IMR-90 (cell line): ENCODE results near the gene SMAD7. TPM values are rescaled to one million over a fixed set of nuclear protein-coding genes. Genes with fewer than 3 reads are reported as not detected.
A peak's percentile ranks its signal among the peaks of the same experiment; 100 is the strongest.

Experiments used
- ATAC-seq: fragments of 200-7000 bp; cut with Tn5 transposase; 2 replicates; pipeline ENCODE4 v1.9.1; 2020; ENCODE audit warnings: low read depth, mild to moderate bottlenecking, moderate library complexity
- BruUV-seq: library from RNA; stranded (reverse); fragments of 400-500 nt; replicated peaks from 2 replicates; lab custom pipeline; 2021; lab: Mats Ljungman, UMichigan
- CTCF ChIA-PET: fragments of 300-600 bp; formaldehyde crosslinking; extraction: SDS; loops from one replicate; lab custom pipeline; 2021; ENCODE audit warnings: antibody characterized with exemption; lab: Yijun Ruan, JAX
- POLR2A ChIA-PET: fragments of 300-600 bp; sonication (Branson Sonifier 250); formaldehyde crosslinking; loops from one replicate; lab custom pipeline; 2022; ENCODE audit warnings: antibody characterized with exemption; ENCODE audit not compliant: unreplicated experiment; lab: Charles Lee
- DNase-seq: peaks from one replicate; pipeline ENCODE4 v3.0.0; 2013
- H2AFZ ChIP-seq: replicated peaks from 2 replicates; pipeline ENCODE3; 2013; ENCODE audit warnings: low read length, mild to moderate bottlenecking; ENCODE audit not compliant: poor library complexity
- H2AK5ac ChIP-seq: 2 replicates; pipeline ENCODE4 v1.6.1; 2013; ENCODE audit warnings: low read depth, low read length, inconsistent platforms
- H2AK9ac ChIP-seq: replicated peaks from 2 replicates; pipeline ENCODE3; 2013; ENCODE audit warnings: mild to moderate bottlenecking, low read depth, low read length, moderate library complexity; ENCODE audit not compliant: poor library complexity
- H2BK120ac ChIP-seq: 2 replicates; pipeline ENCODE4 v1.6.1; 2013; ENCODE audit warnings: low read depth, low read length, inconsistent platforms
- H2BK15ac ChIP-seq: 3 replicates; pipeline ENCODE4 v1.6.1; 2013; ENCODE audit warnings: low read depth, low read length, inconsistent platforms
- H2BK20ac ChIP-seq: 2 replicates; pipeline ENCODE4 v1.6.1; 2013; ENCODE audit warnings: low read depth, mild to moderate bottlenecking, inconsistent platforms, low read length, moderate library complexity
- H2BK5ac ChIP-seq: 2 replicates; pipeline ENCODE4 v1.6.1; 2013; ENCODE audit warnings: mild to moderate bottlenecking, low read depth, low read length, inconsistent platforms; ENCODE audit not compliant: poor library complexity, severe bottlenecking
- H3K14ac ChIP-seq: replicated peaks from 2 replicates; pipeline ENCODE4 v1.6.1; 2013; ENCODE audit warnings: low read depth, low read length, inconsistent platforms
- H3K18ac ChIP-seq: 2 replicates; pipeline ENCODE4 v1.6.1; 2013; ENCODE audit warnings: low read depth, low read length, control low read depth
- H3K23ac ChIP-seq: 2 replicates; pipeline ENCODE4 v1.6.1; 2013; ENCODE audit warnings: low read depth, low read length, inconsistent platforms
- H3K27ac ChIP-seq: 2 replicates; pipeline ENCODE4 v1.5.1; 2013; ENCODE audit warnings: mild to moderate bottlenecking, control low read depth, low read length; ENCODE audit not compliant: insufficient read depth
- H3K27me3 ChIP-seq: 2 replicates; pipeline ENCODE4 v1.6.1; 2013; ENCODE audit warnings: low read length; ENCODE audit not compliant: control insufficient read depth, insufficient read depth
- H3K36me3 ChIP-seq: 2 replicates; pipeline ENCODE4 v1.6.1; 2013; ENCODE audit warnings: low read length, mixed read lengths; ENCODE audit not compliant: control insufficient read depth, insufficient read depth
- H3K4ac ChIP-seq: 2 replicates; pipeline ENCODE4 v1.6.1; 2013; ENCODE audit warnings: low read depth, low read length, inconsistent platforms
- H3K4me1 ChIP-seq: 2 replicates; pipeline ENCODE4 v1.6.1; 2013; ENCODE audit warnings: low read length, mixed read lengths; ENCODE audit not compliant: control insufficient read depth, insufficient read depth
- H3K4me2 ChIP-seq: 2 replicates; pipeline ENCODE4 v1.6.1; 2013; ENCODE audit warnings: low read depth, mild to moderate bottlenecking, control low read depth, low read length, moderate library complexity
- H3K4me3 ChIP-seq: 2 replicates; pipeline ENCODE4 v1.5.1; 2013; ENCODE audit warnings: low read depth, mild to moderate bottlenecking, control low read depth, low read length, moderate library complexity; ENCODE audit not compliant: insufficient read depth
- H3K56ac ChIP-seq: 2 replicates; pipeline ENCODE4 v1.6.1; 2013; ENCODE audit warnings: low read length, inconsistent platforms; ENCODE audit not compliant: insufficient read depth; ENCODE audit errors: extremely low read depth
- H3K79me1 ChIP-seq, 2 experiments: 2 replicates each; pipeline ENCODE4 v1.6.1; 2013; ENCODE audit warnings: low read length in 2 of 2, inconsistent platforms in 1 of 2, low read depth in 1 of 2
- H3K9ac ChIP-seq: 2 replicates; pipeline ENCODE4 v1.6.1; 2013; ENCODE audit warnings: low read depth, low read length, control low read depth
- H3K9me1 ChIP-seq: 2 replicates; pipeline ENCODE4 v1.6.1; 2013; ENCODE audit warnings: low read length, inconsistent platforms; ENCODE audit not compliant: insufficient read depth
- H3K9me3 ChIP-seq: 2 replicates; pipeline ENCODE4 v1.6.1; 2013; ENCODE audit warnings: low read length; ENCODE audit not compliant: control insufficient read depth, insufficient read depth
- H4K20me1 ChIP-seq: 2 replicates; pipeline ENCODE4 v1.6.1; 2013; ENCODE audit warnings: low read length, inconsistent platforms; ENCODE audit not compliant: insufficient read depth
- H4K5ac ChIP-seq: 2 replicates; pipeline ENCODE4 v1.6.1; 2013; ENCODE audit warnings: mild to moderate bottlenecking, low read depth, low read length, control low read depth
- H4K8ac ChIP-seq, 2 experiments: 2 replicates each; pipeline ENCODE4 v1.6.1; 2013; ENCODE audit warnings: low read depth in 2 of 2, low read length in 2 of 2, control low read depth in 1 of 2, inconsistent platforms in 1 of 2
- H4K91ac ChIP-seq: 2 replicates; pipeline ENCODE4 v1.6.1; 2013; ENCODE audit warnings: low read depth, low read length, inconsistent platforms; ENCODE audit not compliant: insufficient read depth
- BHLHE40 ChIP-seq: fragments of 150-350 bp; IDR thresholded peaks from 2 replicates; pipeline ENCODE4 v1.6.1; 2016; ENCODE audit warnings: mild to moderate bottlenecking, low read depth, low read length
- CEBPB ChIP-seq: IDR thresholded peaks from 2 replicates; pipeline ENCODE4 v1.6.1; 2012; ENCODE audit warnings: low read depth, low read length, improper control_type of control experiment
- CHD1 ChIP-seq: IDR thresholded peaks from 2 replicates; pipeline ENCODE4 v1.6.1; 2012; ENCODE audit warnings: low read depth, low read length, improper control_type of control experiment
- FOS ChIP-seq: fragments of 150-350 bp; IDR thresholded peaks from 2 replicates; pipeline ENCODE4 v1.6.1; 2016; ENCODE audit warnings: low read depth, low read length
- MAFK ChIP-seq: IDR thresholded peaks from 2 replicates; pipeline ENCODE4 v1.6.1; 2012; ENCODE audit warnings: low read depth, low read length, improper control_type of control experiment
- MAZ ChIP-seq: IDR thresholded peaks from 2 replicates; pipeline ENCODE4 v1.6.1; 2012; ENCODE audit warnings: low read depth, mild to moderate bottlenecking, low read length, improper control_type of control experiment, moderate library complexity, borderline replicate concordance
- MXI1 ChIP-seq: IDR thresholded peaks from 2 replicates; pipeline ENCODE4 v1.6.1; 2012; ENCODE audit warnings: low read depth, mild to moderate bottlenecking, low read length, moderate library complexity, borderline replicate concordance
- NFE2L2 ChIP-seq: fragments of 150-350 bp; IDR thresholded peaks from 2 replicates; pipeline ENCODE4 v1.6.1; 2016; ENCODE audit warnings: low read depth, mild to moderate bottlenecking, low read length
- POLR2A ChIP-seq: IDR thresholded peaks from 2 replicates; pipeline ENCODE4 v1.6.1; 2012; ENCODE audit warnings: mild to moderate bottlenecking, low read depth, low read length
- RAD21 ChIP-seq: IDR thresholded peaks from 2 replicates; pipeline ENCODE4 v1.6.1; 2012; ENCODE audit warnings: low read length, improper control_type of control experiment
- RCOR1 ChIP-seq: IDR thresholded peaks from 2 replicates; pipeline ENCODE4 v1.6.1; 2012; ENCODE audit warnings: mild to moderate bottlenecking, low read length, improper control_type of control experiment; ENCODE audit not compliant: insufficient replicate concordance
- RFX5 ChIP-seq: IDR thresholded peaks from 2 replicates; pipeline ENCODE4 v1.8.0; 2012; ENCODE audit warnings: low read depth, mild to moderate bottlenecking, low read length, moderate library complexity
- SMC3 ChIP-seq: fragments of 150-350 bp; IDR thresholded peaks from 2 replicates; pipeline ENCODE4 v1.6.1; 2016; ENCODE audit warnings: low read depth, mild to moderate bottlenecking, antibody characterized with exemption, low read length, moderate library complexity
- USF2 ChIP-seq: fragments of 150-350 bp; IDR thresholded peaks from 2 replicates; pipeline ENCODE4 v1.6.1; 2017; ENCODE audit warnings: mild to moderate bottlenecking, antibody characterized with exemption, low read length, low read depth
- WGBS, 2 experiments: methylation state at CpG; one replicate each; pipeline versions ENCODE4 v1.1.5 to v1.1.7; 2013; ENCODE audit warnings: missing lambda C conversion rate in 2 of 2; ENCODE audit not compliant: insufficient read length in 1 of 2; ENCODE audit errors: extremely low coverage in 2 of 2; 5-methylcytosine and 5-hydroxymethylcytosine counted together
- dilution Hi-C: fragments of 300-500 bp; cut with HindIII; formaldehyde crosslinking; loops from one replicate; pipeline ENCODE4 v1.14.3; 2018; ENCODE audit warnings: low sequenced_read_pairs; ENCODE audit not compliant: unreplicated experiment
- in situ Hi-C: fragments of 300-500 bp; cut with MboI; formaldehyde crosslinking; loops from 3 replicates; pipeline ENCODE4 v1.14.3; 2019; ENCODE audit warnings: low sequenced_read_pairs, inconsistent platforms, mixed read lengths
- intact Hi-C: fragments of 100-400 bp; cut with micrococcal nuclease; formaldehyde crosslinking; loops from 2 replicates; pipeline ENCODE4 v1.10.0; 2022
- polyA plus RNA-seq, 3 experiments: library from polyadenylated mRNA; depleted of rRNA; stranded (reverse); fragments of >200 nt; gene quantifications; 2 replicates each; pipeline ENCODE4 v1.2.3, GENCODE V29; 2012; ENCODE audit warnings: low replicate concordance in 1 of 3
- total RNA-seq: library from RNA; depleted of rRNA; stranded (reverse); fragments of >200 nt; gene quantifications from 2 replicates; pipeline ENCODE4 v1.2.3, GENCODE V29; 2012
- TF ChIP-seq, protein P1 (sequence below): conservative IDR thresholded peaks from 2 replicates; pipeline ENCODE4 v1.5.1; 2012; ENCODE audit warnings: mild to moderate bottlenecking, low read depth, low read length, improper control_type of control experiment

SMAD7 gene
- total and polyA plus RNA-seq, 2 of the 4 experiments (the other 2 are of a cell fraction) = 15.8 to 17.6 TPM

DNA sequence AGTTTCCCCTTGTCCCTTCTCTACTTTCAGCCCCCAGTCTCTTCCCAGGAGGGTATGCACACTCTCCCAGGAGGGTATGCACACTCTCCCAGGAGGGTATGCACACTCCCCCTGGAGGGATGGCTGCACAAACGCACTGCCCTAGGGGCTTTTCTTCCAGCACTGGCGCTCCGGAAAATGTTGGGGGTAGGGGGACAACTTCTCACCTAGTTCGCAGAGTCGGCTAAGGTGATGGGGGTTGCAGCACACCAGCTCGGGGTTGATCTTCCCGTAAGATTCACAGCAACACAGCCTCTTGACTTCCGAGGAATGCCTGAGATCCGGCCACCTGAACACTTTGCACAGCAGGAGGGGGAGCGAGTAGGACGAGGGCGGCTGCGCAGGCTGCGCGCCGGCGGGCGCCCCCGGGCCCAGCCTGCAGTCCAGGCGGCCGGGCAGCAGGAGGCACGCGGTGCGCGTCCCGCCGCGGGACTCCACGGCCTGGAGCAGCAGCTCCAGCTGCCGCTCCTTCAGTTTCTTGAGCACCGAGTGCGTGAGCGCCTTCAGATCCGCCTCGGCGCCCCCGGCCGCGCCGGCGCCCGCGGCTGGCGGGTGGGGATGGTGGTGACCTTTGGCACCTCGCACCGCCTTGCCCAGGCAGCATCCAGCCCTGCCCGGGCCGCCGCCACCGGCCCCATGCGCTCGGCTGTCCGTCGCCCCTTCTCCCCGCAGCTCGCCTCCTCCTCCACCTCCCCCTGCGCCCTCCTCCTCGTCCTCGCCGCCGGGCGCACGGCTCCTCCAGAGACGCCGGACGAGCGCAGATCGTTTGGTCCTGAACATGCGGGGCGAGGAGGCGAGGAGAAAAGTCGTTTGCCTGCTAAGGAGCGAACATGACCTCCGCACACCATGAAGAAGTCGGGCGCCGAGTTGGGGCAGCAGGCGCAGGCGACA is 894 bp downstream of the SMAD7 start:
- Histone ChIP-seq H3K4me1 (peaks cover 10% of the 10 kb centered on the region), H4K5ac (peak overlapping the region; percentile 66), H2BK20ac (no peak overlapping the region), H3K9me3 (no peaks in the 10 kb centered on the region), H2BK5ac (peak overlapping the region; percentile 97), H2AFZ (peak overlapping the region; percentile 80), H3K14ac (peak overlapping the region; percentile 97), H4K8ac (peak overlapping the region; percentile 33 to 61; a peak in 3 of 4 replicates), H3K56ac (peak overlapping the region; percentile 87), H3K4me2 (peak overlapping the region; percentile 87), H3K27ac (peak overlapping the region; percentile 99), H4K91ac (peak overlapping the region; percentile 84), H4K20me1 (peaks cover 57% of the 10 kb centered on the region), H3K36me3 (peaks cover 25% of the 10 kb centered on the region), H3K79me1 (peaks cover 0 to 35% of the 10 kb centered on the region in 2 experiments; a peak in 3 of 4 replicates), H3K9ac (peak overlapping the region; percentile 99), H3K23ac (peak overlapping the region; percentile 88), H2AK5ac (peak overlapping the region; percentile 84), H2BK120ac (peak overlapping the region; percentile 90), H3K4me3 (peak overlapping the region; percentile 99), H3K27me3 (no peaks in the 10 kb centered on the region), H3K18ac (peak overlapping the region; percentile 85), H3K9me1 (peaks cover 8% of the 10 kb centered on the region; the same call in 1 of the 2 replicates), H2AK9ac (peak overlapping the region; percentile 95), H2BK15ac (no peak overlapping the region; the same call in 2 of the 3 replicates), H3K4ac (peak overlapping the region; percentile 93)
- POLR2A ChIA-PET = no interaction called here
- BruUV-seq = no TSS peak
- 0% methylated on average over 44 of the region's 79 CpGs; no CpG with 5 or more reads in 1 of the 2 experiments for WGBS, 2 experiments
- peak; percentile 7 for ATAC-seq
- CTCF ChIA-PET = no interaction called here
- peak; percentile 60 for DNase-seq
- intact Hi-C loops = loop anchor here (1.0 to 5.0 kb wide), 7 partner anchors 83 to 467 kb away; no protein-coding TSS in a partner anchor
- dilution Hi-C loops = no loop called here
- in situ Hi-C loops = loop anchor here (10.0 to 25.0 kb wide), 2 partner anchors 225 to 413 kb away; partner anchors contain the start of gene CTIF
- TF ChIP-seq MAZ = peak; percentile 2; the same call in 1 of the 2 replicates
- no peak for TF ChIP-seq FOS
- TF ChIP-seq RAD21 = peak; percentile 52
- TF ChIP-seq NFE2L2 = no peak
- TF ChIP-seq, protein P1, sequence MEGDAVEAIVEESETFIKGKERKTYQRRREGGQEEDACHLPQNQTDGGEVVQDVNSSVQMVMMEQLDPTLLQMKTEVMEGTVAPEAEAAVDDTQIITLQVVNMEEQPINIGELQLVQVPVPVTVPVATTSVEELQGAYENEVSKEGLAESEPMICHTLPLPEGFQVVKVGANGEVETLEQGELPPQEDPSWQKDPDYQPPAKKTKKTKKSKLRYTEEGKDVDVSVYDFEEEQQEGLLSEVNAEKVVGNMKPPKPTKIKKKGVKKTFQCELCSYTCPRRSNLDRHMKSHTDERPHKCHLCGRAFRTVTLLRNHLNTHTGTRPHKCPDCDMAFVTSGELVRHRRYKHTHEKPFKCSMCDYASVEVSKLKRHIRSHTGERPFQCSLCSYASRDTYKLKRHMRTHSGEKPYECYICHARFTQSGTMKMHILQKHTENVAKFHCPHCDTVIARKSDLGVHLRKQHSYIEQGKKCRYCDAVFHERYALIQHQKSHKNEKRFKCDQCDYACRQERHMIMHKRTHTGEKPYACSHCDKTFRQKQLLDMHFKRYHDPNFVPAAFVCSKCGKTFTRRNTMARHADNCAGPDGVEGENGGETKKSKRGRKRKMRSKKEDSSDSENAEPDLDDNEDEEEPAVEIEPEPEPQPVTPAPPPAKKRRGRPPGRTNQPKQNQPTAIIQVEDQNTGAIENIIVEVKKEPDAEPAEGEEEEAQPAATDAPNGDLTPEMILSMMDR = peak; percentile 41
- no peak for TF ChIP-seq CEBPB
- peak; percentile 35 for TF ChIP-seq SMC3
- TF ChIP-seq CHD1 = peak; percentile 77
- 0 out of 2 replicates have a peak, but pooled peaks have one; percentile 24 for TF ChIP-seq POLR2A
- TF ChIP-seq BHLHE40 = no peak
- TF ChIP-seq MXI1 = no peak
- no peak for TF ChIP-seq MAFK
- TF ChIP-seq RCOR1 = no peak
- TF ChIP-seq RFX5 = no peak
- TF ChIP-seq USF2 = no peak
